NB4 (cell line): Measurements from ENCODE around the gene ABLIM2.

Experiments
- DNase-seq: peaks from one replicate; pipeline ENCODE4 v3.0.0; 2010; ENCODE audit warnings: low read depth
- H3K4me3 ChIP-seq: one replicate; pipeline ENCODE4 v1.5.1; 2011; ENCODE audit warnings: mild to moderate bottlenecking, low read depth, low read length, moderate library complexity
- MYC ChIP-seq: IDR thresholded peaks from 2 replicates; pipeline ENCODE4 v1.6.1; 2011; ENCODE audit warnings: low read depth, low read length
- POLR2A ChIP-seq: IDR thresholded peaks from 2 replicates; pipeline ENCODE4 v1.6.1; 2011; ENCODE audit warnings: mild to moderate bottlenecking; ENCODE audit not compliant: insufficient read length; ENCODE audit errors: extremely low read depth
- TF ChIP-seq, protein P1 (sequence below): IDR thresholded peaks from 2 replicates; pipeline ENCODE4 v1.6.1; 2011; ENCODE audit warnings: low read depth, low read length
- TF ChIP-seq, protein P2 (sequence below): IDR thresholded peaks from one replicate; pipeline ENCODE4 v1.5.1; 2012; ENCODE audit warnings: low read depth, low read length

Gene ABLIM2

DNA sequence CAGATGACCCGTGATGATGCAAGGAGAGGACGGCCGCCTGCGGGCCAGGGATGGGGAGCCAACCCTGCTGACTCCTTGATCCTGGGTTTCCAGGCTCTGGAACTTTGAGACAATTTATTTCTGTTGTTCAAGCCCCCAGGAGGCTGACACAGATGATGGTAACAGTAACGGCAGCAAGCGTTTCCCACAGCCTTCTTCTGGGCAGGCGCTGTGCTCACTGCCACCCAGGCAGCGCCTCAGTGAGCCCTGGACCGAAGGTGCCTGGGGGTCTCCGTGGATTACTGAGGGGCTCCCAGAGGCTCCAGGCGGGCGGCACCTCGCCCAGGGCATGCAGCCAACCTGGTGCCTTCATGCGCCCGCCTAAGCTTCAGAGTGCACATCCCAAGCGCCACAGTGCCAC, 115.0 kb downstream of the ABLIM2 start:
- TF ChIP-seq, protein P1, sequence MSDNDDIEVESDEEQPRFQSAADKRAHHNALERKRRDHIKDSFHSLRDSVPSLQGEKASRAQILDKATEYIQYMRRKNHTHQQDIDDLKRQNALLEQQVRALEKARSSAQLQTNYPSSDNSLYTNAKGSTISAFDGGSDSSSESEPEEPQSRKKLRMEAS, result no peak
- no peak for TF ChIP-seq MYC
- TF ChIP-seq, protein P2, sequence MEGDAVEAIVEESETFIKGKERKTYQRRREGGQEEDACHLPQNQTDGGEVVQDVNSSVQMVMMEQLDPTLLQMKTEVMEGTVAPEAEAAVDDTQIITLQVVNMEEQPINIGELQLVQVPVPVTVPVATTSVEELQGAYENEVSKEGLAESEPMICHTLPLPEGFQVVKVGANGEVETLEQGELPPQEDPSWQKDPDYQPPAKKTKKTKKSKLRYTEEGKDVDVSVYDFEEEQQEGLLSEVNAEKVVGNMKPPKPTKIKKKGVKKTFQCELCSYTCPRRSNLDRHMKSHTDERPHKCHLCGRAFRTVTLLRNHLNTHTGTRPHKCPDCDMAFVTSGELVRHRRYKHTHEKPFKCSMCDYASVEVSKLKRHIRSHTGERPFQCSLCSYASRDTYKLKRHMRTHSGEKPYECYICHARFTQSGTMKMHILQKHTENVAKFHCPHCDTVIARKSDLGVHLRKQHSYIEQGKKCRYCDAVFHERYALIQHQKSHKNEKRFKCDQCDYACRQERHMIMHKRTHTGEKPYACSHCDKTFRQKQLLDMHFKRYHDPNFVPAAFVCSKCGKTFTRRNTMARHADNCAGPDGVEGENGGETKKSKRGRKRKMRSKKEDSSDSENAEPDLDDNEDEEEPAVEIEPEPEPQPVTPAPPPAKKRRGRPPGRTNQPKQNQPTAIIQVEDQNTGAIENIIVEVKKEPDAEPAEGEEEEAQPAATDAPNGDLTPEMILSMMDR, result no peak
- TF ChIP-seq POLR2A, result no peak
- no peak for DNase-seq
- H3K4me3 ChIP-seq, result no peak overlapping the region

DNA sequence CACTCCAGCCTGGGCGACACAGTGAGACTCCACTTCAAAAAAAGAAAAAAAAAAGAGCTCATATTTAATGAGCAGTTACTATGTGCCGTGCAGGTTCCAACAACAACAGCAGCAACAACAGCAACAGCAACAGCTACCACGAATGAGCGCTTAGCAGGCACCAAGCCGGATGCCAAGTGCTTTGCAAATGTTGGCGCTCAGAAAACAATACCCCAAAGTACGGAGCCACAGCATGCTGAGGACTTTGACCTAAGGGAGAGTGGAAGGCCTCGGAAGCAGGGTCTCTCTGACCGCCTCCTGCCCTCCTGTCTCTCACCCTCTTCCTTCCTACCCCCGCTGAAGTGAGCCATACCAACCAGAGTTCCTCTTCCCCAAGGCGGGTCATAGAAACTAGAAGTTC, 116.7 kb downstream of the ABLIM2 start:
- H3K4me3 ChIP-seq, result no peak overlapping the region
- DNase-seq, result no peak
- TF ChIP-seq MYC, result no peak
- TF ChIP-seq, protein P1, result no peak
- TF ChIP-seq, protein P2, result no peak
- TF ChIP-seq POLR2A, result no peak

DNA sequence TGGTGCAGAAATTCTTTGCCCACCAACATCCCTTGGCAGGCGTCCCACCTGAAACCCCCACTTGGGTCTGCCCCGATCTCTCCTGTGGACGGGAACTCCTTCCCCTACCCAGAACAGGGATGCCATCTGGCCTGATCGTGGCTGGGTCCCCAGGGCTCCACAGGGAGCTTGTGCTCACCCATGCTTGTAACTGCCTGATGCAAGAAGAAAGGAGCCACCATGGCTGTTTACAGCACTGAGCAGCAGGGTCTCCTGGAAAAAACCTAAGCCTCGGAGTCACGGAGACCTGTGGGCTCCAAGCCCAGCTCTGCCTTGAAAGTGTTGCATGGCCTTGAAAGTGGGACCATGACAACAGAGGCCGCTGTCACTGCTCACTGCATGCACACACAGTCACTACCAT, 117.4 kb downstream of the ABLIM2 start:
- no peak for DNase-seq
- no peak overlapping the region for H3K4me3 ChIP-seq
- TF ChIP-seq, protein P1, result no peak
- TF ChIP-seq MYC (no peak), POLR2A (no peak)
- TF ChIP-seq, protein P2, result no peak

DNA sequence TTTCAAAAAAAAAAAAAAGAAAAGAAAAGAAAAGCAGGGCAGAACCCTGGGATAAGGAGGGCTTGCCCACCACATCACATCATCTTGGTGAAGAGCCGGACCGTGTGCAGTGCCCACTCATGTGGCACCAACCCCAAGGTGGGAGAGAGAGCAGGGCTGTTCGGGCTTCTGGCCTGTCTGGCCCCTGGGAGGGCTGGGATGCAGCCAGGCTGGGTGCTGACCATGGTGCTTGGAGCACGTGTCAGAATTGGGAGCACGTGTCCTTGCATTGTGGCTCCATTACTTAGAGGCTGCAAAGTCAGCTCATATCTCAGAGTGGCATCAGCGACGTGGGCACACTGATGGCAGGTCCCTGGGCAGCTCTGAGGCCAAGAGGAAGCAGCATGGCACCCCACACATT, 118.0 kb downstream of the ABLIM2 start:
- TF ChIP-seq, protein P2, result no peak
- peak; percentile 86 for TF ChIP-seq MYC
- TF ChIP-seq, protein P1, result peak; percentile 96
- no peak for DNase-seq
- H3K4me3 ChIP-seq, result no peak overlapping the region

DNA sequence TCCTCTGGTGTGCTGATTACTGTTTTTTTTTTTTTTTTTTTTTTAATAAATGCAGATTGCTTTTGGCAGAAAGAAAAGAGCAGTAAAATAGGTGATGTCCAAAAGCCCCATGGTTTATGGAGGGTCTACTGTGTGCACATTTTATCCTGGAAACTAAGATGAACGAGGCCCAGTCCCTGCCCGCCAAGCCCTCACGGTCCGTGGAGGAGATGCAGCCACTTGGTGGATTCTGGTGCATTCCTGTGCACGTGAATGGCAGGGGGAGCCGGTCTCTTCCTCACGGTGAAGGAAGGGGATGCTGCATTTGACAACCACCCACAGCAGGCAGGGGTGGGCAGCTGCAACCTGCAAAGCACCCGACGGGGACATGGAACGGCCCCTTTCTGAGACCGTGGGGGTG, 118.8 kb downstream of the ABLIM2 start:
- H3K4me3 ChIP-seq, result no peak overlapping the region
- no peak for DNase-seq
- TF ChIP-seq, protein P1, result no peak
- no peak for TF ChIP-seq POLR2A
- no peak for TF ChIP-seq MYC
- TF ChIP-seq, protein P2, result no peak

DNA sequence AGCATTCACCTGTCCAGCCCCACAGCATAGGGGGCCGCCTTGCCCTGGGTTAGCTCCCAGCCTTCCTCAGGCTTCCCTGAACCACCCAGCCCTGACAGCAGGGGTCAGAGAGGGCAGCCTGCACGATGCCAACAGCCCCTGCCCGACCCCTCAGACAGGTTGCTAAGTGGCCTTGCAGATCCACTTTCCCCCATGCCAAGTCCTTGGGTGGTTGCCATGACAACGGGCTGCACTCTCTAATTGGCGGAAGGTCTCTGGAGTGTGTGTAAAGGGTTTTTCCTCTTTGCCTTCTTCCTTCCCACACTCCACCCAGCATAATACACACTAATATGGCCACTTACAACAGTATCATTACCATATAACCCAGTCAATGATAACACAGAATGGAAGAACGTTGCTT, 119.3 kb downstream of the ABLIM2 start:
- no peak overlapping the region for H3K4me3 ChIP-seq
- TF ChIP-seq POLR2A, result no peak
- DNase-seq, result no peak
